ENCODE data around the gene HLA-DMA.

DNA sequence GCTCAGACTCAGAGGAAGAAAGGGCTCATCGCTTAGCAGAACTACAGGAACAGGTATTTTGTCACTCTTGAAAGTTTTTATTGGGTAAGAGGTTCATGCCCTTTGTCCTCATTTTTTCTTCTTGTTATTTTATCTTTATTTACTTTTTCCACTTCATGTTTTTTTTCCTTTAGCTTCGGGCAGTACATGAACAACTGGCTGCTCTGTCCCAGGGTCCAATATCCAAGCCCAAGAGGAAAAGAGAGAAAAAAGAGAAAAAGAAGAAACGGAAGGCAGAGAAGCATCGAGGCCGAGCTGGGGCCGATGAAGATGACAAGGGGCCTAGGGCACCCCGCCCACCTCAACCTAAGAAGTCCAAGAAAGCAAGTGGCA is 25.0 kb upstream of the HLA-DMA start:
- TF ChIP-seq, protein P1, sequence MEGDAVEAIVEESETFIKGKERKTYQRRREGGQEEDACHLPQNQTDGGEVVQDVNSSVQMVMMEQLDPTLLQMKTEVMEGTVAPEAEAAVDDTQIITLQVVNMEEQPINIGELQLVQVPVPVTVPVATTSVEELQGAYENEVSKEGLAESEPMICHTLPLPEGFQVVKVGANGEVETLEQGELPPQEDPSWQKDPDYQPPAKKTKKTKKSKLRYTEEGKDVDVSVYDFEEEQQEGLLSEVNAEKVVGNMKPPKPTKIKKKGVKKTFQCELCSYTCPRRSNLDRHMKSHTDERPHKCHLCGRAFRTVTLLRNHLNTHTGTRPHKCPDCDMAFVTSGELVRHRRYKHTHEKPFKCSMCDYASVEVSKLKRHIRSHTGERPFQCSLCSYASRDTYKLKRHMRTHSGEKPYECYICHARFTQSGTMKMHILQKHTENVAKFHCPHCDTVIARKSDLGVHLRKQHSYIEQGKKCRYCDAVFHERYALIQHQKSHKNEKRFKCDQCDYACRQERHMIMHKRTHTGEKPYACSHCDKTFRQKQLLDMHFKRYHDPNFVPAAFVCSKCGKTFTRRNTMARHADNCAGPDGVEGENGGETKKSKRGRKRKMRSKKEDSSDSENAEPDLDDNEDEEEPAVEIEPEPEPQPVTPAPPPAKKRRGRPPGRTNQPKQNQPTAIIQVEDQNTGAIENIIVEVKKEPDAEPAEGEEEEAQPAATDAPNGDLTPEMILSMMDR (IDR thresholded peaks at IDR 0.05), result no peak
- no peak for TF ChIP-seq EP300 (IDR thresholded peaks at IDR 0.05)

Measured in sigmoid colon (tissue), 4 donors.